Measurements from ENCODE around the gene MGAT1.

- TF ChIP-seq EZH2 (IDR thresholded peaks at IDR 0.05; ENCODE audit: low read length, unreplicated experiment) = no peak
- TF ChIP-seq, protein P1, sequence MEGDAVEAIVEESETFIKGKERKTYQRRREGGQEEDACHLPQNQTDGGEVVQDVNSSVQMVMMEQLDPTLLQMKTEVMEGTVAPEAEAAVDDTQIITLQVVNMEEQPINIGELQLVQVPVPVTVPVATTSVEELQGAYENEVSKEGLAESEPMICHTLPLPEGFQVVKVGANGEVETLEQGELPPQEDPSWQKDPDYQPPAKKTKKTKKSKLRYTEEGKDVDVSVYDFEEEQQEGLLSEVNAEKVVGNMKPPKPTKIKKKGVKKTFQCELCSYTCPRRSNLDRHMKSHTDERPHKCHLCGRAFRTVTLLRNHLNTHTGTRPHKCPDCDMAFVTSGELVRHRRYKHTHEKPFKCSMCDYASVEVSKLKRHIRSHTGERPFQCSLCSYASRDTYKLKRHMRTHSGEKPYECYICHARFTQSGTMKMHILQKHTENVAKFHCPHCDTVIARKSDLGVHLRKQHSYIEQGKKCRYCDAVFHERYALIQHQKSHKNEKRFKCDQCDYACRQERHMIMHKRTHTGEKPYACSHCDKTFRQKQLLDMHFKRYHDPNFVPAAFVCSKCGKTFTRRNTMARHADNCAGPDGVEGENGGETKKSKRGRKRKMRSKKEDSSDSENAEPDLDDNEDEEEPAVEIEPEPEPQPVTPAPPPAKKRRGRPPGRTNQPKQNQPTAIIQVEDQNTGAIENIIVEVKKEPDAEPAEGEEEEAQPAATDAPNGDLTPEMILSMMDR (conservative IDR thresholded peaks at IDR 0.05; ENCODE audit: low read depth, low read length) = no peak
These were observed 4.4 kb upstream of the MGAT1 start for GRCh38 chr5:180807046-180807445.

Data from PC-3 (cell line).